Liver (tissue), 9 donors: ENCODE results near the gene TACR2. TPM values are rescaled to one million over a fixed set of nuclear protein-coding genes. Genes with fewer than 3 reads are reported as not detected.

ENCODE experiments used
- DNase-seq: peaks from one replicate; pipeline ENCODE4 v3.0.0-alpha.2; 2017; ENCODE audit warnings: low spot score
- H3K27ac ChIP-seq, 2 donors: one replicate each; pipeline ENCODE4 v1.7.0; 2013; ENCODE audit warnings: inconsistent platforms in 2 of 2, low read length in 2 of 2, control low read depth in 1 of 2, low read depth in 1 of 2, mild to moderate bottlenecking in 1 of 2
- H3K27me3 ChIP-seq, 4 donors: one replicate each; pipeline versions ENCODE4 v1.6.1 to v1.7.0; 2013; ENCODE audit warnings: low read length in 3 of 4, inconsistent platforms in 1 of 4, mild to moderate bottlenecking in 1 of 4, moderate library complexity in 1 of 4; ENCODE audit not compliant: control insufficient read depth in 4 of 4, insufficient read depth in 4 of 4
- H3K36me3 ChIP-seq, 4 donors: one replicate each; pipeline versions ENCODE4 v1.6.1 to v1.7.0; 2013; ENCODE audit warnings: low read length in 3 of 4, mild to moderate bottlenecking in 3 of 4, low read depth in 1 of 4, moderate library complexity in 1 of 4; ENCODE audit not compliant: control insufficient read depth in 4 of 4, insufficient read depth in 3 of 4
- H3K4me1 ChIP-seq, 4 donors: one replicate each; pipeline versions ENCODE4 v1.6.1 to v1.7.0; 2013; ENCODE audit warnings: low read length in 3 of 4, mild to moderate bottlenecking in 3 of 4, moderate library complexity in 1 of 4; ENCODE audit not compliant: control insufficient read depth in 4 of 4, insufficient read depth in 4 of 4
- H3K4me3 ChIP-seq, 3 donors: one replicate each; pipeline versions ENCODE4 v1.6.1 to v1.7.0; 2013; ENCODE audit warnings: low read length in 3 of 3, control low read depth in 1 of 3, low read depth in 1 of 3, mild to moderate bottlenecking in 1 of 3
- H3K9ac ChIP-seq, 2 donors: one replicate each; pipeline ENCODE4 v1.7.0; 2013; ENCODE audit warnings: low read length in 2 of 2, mild to moderate bottlenecking in 2 of 2, moderate library complexity in 2 of 2, control low read depth in 1 of 2, low read depth in 1 of 2
- H3K9me3 ChIP-seq, 4 donors: one replicate each; pipeline versions ENCODE4 v1.6.1 to v1.7.0; 2013; ENCODE audit warnings: low read length in 3 of 4; ENCODE audit not compliant: control insufficient read depth in 4 of 4
- FOXA1 ChIP-seq: IDR thresholded peaks from 2 replicates; pipeline ENCODE4 v1.6.1; 2016; ENCODE audit warnings: antibody characterized with exemption
- FOXA2 ChIP-seq: IDR thresholded peaks from 2 replicates; pipeline ENCODE4 v1.6.1; 2016; ENCODE audit warnings: antibody characterized with exemption
- HNF4A ChIP-seq, 2 donors: conservative IDR thresholded peaks; 2 replicates each; pipeline ENCODE4 v1.6.1; 2016; ENCODE audit warnings: antibody characterized with exemption in 2 of 2, mild to moderate bottlenecking in 2 of 2
- HNF4G ChIP-seq: IDR thresholded peaks from 2 replicates; pipeline ENCODE4 v1.6.1; 2016; ENCODE audit warnings: antibody characterized with exemption
- JUND ChIP-seq, 2 donors: IDR thresholded peaks; 2 replicates each; pipeline ENCODE4 v1.6.1; 2016; ENCODE audit warnings: antibody characterized with exemption in 2 of 2
- NR2F2 ChIP-seq: IDR thresholded peaks from 2 replicates; pipeline ENCODE4 v1.6.1; 2016; ENCODE audit warnings: antibody characterized with exemption
- RAD21 ChIP-seq, 2 donors: IDR thresholded peaks; 2 replicates each; pipeline ENCODE4 v1.6.1; 2016; ENCODE audit warnings: antibody characterized with exemption in 2 of 2, mild to moderate bottlenecking in 2 of 2
- RXRA ChIP-seq, 2 donors: IDR thresholded peaks; 2 replicates each; pipeline ENCODE4 v1.6.1; 2017 to 2018; ENCODE audit warnings: antibody characterized with exemption in 2 of 2, mild to moderate bottlenecking in 1 of 2
- TAF1 ChIP-seq: conservative IDR thresholded peaks from 2 replicates; pipeline ENCODE4 v1.6.1; 2016; ENCODE audit warnings: antibody characterized with exemption, mild to moderate bottlenecking
- WGBS: extraction: QIAGEN DNeasy Blood & Tissue Kit; methylation state at CpG from one replicate; pipeline ENCODE4 v1.1.7; 2013; 5-methylcytosine and 5-hydroxymethylcytosine counted together
- polyA plus RNA-seq, 2 donors: library from polyadenylated mRNA; stranded (reverse) in 1 of 2; unstranded in 1 of 2; fragments of 200-250 nt in 1 of 2; fragments of >200 nt in 1 of 2; fragmentation: Nextera tagmentation in 1 of 2; extraction: Ambion mirVana in 1 of 2; gene quantifications; one replicate each; pipeline versions ENCODE4 v1.2.1 to v1.2.3, GENCODE V29; 2013 to 2015
- total RNA-seq, 2 donors: library from RNA; depleted of rRNA; stranded (reverse); fragments of >200 nt; gene quantifications; one replicate each; pipeline ENCODE4 v1.2.3, GENCODE V29; 2014
- TF ChIP-seq, protein P1 (sequence below): IDR thresholded peaks from 2 replicates; pipeline ENCODE4 v1.6.1; 2016; ENCODE audit warnings: antibody characterized with exemption, mild to moderate bottlenecking
- TF ChIP-seq, protein P2 (sequence below): IDR thresholded peaks from 2 replicates; pipeline ENCODE4 v1.6.1; 2016; ENCODE audit warnings: antibody characterized with exemption
- TF ChIP-seq, protein P3 (sequence below): IDR thresholded peaks from 2 replicates; pipeline ENCODE4 v1.6.1; 2016; ENCODE audit warnings: antibody characterized with exemption
- donor health status: healthy.
- donor health status: healthy.
- donor health status: healthy.
- donor health status: healthy.
- donor health status: healthy.

The TACR2 gene
- total and polyA plus RNA-seq, 4 donors: 0.08 to 0.18 (median 0.12) TPM; not detected in 1

DNA sequence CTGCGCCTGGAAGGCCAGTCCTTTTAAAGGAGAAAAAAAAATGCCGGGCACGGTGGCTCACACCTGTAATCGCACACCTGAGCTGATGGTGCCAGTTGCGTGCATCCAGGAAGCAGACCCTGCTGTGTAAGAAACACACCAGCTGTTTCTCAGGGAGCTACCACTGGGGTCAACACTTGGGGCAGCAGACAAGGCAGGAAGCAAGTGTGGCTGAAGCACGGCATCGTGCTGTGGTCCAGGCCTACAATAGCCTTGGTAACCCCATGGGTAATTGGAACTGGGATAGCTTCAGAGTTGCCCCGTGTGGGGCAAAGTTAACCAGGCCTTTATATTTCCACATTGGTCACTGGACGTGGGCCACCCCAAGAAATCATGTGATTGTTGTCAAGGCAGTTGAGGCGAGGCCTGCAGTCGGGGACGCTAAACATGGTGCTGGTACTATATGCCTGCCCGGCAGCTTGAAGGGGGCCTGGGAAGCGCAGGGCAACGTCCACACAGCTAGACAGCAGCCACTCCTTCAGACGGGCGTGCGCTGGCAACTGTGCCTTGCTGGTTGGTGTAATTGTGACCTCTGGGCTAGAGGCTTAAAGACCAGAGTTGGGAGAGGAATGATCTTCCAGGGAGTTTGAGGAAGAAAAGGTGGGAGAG, 2.5 kb upstream of the TACR2 start:
- Histone ChIP-seq H3K27me3 (no peaks in the 10 kb centered on the region), H3K4me3 (no peak overlapping the region), H3K9me3 (no peaks in the 10 kb centered on the region), H3K27ac (no peak overlapping the region), H3K9ac (no peak overlapping the region), H3K4me1 (no peaks in the 10 kb centered on the region), H3K36me3 (no peaks in the 10 kb centered on the region)
- TF ChIP-seq NR2F2 (no peak), HNF4A (conservative IDR thresholded peaks at IDR 0.05) (no peak), RXRA (IDR thresholded peaks at IDR 0.05) (no peak), HNF4G (no peak), RAD21 (IDR thresholded peaks at IDR 0.05) (no peak), FOXA1 (no peak), JUND (IDR thresholded peaks at IDR 0.05) (no peak), FOXA2 (no peak)
- DNase-seq: no peak
- 93% methylated on average over 18 of the region's 18 CpGs for WGBS

DNA sequence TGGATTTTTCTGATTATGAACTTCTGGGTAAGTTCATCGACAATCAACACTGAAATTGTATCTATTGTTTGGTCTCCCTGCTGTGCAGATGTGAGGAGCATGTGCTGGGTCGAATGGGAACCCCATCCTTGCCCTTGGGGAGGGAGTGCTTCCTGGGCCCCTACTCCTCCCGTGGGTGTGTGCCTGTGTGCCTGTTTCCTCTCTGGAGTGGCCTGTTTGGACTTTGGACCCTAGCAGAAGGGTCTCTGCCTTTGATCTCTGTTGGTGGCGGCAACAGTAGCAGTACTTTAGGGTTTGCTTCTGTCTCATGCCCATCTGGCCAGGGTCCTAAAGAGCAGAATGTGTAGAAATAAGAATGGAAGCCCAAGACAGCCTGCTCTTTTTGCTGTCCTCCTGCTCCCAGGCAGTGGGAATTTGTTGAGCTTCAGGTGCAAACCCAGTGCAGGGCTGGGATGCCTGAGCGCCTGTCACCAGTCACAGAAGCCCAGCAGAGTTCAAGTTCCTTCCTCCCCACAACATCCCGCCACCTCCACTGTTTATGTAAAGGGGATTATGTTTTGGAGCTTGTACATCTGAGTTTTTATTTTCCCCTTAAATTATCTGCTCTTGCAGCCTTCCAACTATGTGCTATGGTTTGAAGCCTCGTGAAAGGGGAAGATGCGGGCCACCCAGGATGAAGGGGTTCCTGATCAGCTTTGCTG, 1.5 kb upstream of the TACR2 start:
- no peak for DNase-seq
- Histone ChIP-seq H3K4me1 (no peaks in the 10 kb centered on the region), H3K36me3 (no peaks in the 10 kb centered on the region), H3K4me3 (no peak overlapping the region), H3K9ac (no peak overlapping the region), H3K27ac (no peak overlapping the region), H3K9me3 (no peaks in the 10 kb centered on the region), H3K27me3 (no peaks in the 10 kb centered on the region)
- TF ChIP-seq TAF1 (no peak), JUND (IDR thresholded peaks at IDR 0.05) (no peak), HNF4A (conservative IDR thresholded peaks at IDR 0.05) (peak in 1 of 2 donors; percentile 9), RXRA (IDR thresholded peaks at IDR 0.05) (no peak)
- TF ChIP-seq, protein P1, sequence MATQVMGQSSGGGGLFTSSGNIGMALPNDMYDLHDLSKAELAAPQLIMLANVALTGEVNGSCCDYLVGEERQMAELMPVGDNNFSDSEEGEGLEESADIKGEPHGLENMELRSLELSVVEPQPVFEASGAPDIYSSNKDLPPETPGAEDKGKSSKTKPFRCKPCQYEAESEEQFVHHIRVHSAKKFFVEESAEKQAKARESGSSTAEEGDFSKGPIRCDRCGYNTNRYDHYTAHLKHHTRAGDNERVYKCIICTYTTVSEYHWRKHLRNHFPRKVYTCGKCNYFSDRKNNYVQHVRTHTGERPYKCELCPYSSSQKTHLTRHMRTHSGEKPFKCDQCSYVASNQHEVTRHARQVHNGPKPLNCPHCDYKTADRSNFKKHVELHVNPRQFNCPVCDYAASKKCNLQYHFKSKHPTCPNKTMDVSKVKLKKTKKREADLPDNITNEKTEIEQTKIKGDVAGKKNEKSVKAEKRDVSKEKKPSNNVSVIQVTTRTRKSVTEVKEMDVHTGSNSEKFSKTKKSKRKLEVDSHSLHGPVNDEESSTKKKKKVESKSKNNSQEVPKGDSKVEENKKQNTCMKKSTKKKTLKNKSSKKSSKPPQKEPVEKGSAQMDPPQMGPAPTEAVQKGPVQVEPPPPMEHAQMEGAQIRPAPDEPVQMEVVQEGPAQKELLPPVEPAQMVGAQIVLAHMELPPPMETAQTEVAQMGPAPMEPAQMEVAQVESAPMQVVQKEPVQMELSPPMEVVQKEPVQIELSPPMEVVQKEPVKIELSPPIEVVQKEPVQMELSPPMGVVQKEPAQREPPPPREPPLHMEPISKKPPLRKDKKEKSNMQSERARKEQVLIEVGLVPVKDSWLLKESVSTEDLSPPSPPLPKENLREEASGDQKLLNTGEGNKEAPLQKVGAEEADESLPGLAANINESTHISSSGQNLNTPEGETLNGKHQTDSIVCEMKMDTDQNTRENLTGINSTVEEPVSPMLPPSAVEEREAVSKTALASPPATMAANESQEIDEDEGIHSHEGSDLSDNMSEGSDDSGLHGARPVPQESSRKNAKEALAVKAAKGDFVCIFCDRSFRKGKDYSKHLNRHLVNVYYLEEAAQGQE: no peak
- TF ChIP-seq, protein P2, sequence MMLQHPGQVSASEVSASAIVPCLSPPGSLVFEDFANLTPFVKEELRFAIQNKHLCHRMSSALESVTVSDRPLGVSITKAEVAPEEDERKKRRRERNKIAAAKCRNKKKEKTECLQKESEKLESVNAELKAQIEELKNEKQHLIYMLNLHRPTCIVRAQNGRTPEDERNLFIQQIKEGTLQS: no peak
- TF ChIP-seq, protein P3, sequence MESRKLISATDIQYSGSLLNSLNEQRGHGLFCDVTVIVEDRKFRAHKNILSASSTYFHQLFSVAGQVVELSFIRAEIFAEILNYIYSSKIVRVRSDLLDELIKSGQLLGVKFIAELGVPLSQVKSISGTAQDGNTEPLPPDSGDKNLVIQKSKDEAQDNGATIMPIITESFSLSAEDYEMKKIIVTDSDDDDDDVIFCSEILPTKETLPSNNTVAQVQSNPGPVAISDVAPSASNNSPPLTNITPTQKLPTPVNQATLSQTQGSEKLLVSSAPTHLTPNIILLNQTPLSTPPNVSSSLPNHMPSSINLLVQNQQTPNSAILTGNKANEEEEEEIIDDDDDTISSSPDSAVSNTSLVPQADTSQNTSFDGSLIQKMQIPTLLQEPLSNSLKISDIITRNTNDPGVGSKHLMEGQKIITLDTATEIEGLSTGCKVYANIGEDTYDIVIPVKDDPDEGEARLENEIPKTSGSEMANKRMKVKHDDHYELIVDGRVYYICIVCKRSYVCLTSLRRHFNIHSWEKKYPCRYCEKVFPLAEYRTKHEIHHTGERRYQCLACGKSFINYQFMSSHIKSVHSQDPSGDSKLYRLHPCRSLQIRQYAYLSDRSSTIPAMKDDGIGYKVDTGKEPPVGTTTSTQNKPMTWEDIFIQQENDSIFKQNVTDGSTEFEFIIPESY: no peak
- 75% methylated on average over 8 of the region's 8 CpGs for WGBS
